Measurements from ENCODE around the gene SULT1C2. TPM values are rescaled to one million over a fixed set of nuclear protein-coding genes. Genes with fewer than 3 reads are reported as not detected.

Gene SULT1C2
- total and polyA plus RNA-seq, 8 donors, result 0.63 to 9.1 (median 4.8) TPM

DNA sequence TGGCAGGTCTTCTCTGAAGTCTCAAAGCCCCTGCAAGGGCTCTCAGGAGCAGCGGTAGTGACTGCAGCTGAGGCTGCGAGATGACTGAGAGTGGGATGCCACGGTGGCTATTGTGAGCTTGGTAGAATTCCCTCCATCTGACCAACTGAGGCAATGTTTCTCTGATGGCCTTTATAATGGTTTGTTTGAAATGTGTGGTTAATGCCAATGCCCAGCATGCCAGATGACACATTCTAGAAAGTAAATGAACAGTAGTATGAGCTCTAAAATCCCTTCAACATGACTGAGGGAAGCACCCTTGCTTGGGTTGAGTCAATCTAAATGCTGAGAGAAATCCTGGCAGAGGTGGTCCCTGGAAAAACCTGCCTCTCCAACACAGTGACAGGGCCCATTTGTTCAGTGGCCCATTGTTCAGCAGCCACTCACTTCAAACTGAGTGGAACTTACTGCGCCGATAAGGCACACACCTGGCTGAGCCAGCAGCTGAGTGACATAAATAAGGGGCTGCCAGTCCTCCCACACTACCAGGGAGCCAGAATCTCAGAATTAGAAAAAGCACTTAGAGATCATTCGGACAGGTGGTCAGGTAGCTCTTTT, 31.7 kb downstream of the SULT1C2 start:
- no peaks in the 10 kb centered on the region for H3K36me3 ChIP-seq
- no peak for FAIRE-seq
- H3K4me3 ChIP-seq, result no peak overlapping the region
- WGBS, 2 donors, result 79 to 90% methylated on average over 6 of the region's 6 CpGs
- no peaks in the 10 kb centered on the region for H3K27me3 ChIP-seq
- H3K9me3 ChIP-seq, result no peaks in the 10 kb centered on the region
- intact Hi-C loops (cut with DNase I), result no loop called here
- H3K27ac ChIP-seq, result no peak overlapping the region
- no peak for ATAC-seq
- DNase-seq, result no peak
- H3K4me1 ChIP-seq, result no peaks in the 10 kb centered on the region
- TF ChIP-seq, protein P1, sequence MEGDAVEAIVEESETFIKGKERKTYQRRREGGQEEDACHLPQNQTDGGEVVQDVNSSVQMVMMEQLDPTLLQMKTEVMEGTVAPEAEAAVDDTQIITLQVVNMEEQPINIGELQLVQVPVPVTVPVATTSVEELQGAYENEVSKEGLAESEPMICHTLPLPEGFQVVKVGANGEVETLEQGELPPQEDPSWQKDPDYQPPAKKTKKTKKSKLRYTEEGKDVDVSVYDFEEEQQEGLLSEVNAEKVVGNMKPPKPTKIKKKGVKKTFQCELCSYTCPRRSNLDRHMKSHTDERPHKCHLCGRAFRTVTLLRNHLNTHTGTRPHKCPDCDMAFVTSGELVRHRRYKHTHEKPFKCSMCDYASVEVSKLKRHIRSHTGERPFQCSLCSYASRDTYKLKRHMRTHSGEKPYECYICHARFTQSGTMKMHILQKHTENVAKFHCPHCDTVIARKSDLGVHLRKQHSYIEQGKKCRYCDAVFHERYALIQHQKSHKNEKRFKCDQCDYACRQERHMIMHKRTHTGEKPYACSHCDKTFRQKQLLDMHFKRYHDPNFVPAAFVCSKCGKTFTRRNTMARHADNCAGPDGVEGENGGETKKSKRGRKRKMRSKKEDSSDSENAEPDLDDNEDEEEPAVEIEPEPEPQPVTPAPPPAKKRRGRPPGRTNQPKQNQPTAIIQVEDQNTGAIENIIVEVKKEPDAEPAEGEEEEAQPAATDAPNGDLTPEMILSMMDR (IDR thresholded peaks at IDR 0.05), result no peak

DNA sequence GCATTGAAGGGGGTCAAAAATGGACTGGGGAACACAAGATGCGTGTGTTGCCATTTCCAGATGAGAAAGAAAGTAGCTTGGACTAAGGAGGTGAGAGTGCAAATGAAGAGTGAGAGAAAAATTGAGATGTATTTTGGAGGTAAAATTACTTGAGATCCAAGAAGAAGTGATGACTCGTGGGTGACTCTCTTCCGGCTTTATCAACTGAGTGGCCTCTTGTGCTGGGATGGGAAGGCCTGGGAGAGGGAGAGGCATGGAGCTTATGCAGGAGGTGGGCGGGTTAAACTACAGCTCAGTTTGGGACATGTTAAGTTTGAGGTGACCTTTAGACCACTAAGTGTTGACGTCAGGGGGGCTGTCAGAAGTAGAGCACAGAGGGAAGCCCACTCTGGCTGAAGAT, 34.9 kb downstream of the SULT1C2 start:
- H3K9me3 ChIP-seq, result no peaks in the 10 kb centered on the region
- intact Hi-C loops (cut with DNase I), result no loop called here
- no peak overlapping the region for H3K4me3 ChIP-seq
- no peak overlapping the region for H3K27ac ChIP-seq
- DNase-seq (no peak), ATAC-seq (no peak), FAIRE-seq (no peak)
- H3K27me3 ChIP-seq, result no peaks in the 10 kb centered on the region
- no peaks in the 10 kb centered on the region for H3K36me3 ChIP-seq
- TF ChIP-seq, protein P1 (IDR thresholded peaks at IDR 0.05), result no peak
- 78 to 85% methylated on average over 5 of the region's 5 CpGs for WGBS, 2 donors
- H3K4me1 ChIP-seq, result no peaks in the 10 kb centered on the region

DNA sequence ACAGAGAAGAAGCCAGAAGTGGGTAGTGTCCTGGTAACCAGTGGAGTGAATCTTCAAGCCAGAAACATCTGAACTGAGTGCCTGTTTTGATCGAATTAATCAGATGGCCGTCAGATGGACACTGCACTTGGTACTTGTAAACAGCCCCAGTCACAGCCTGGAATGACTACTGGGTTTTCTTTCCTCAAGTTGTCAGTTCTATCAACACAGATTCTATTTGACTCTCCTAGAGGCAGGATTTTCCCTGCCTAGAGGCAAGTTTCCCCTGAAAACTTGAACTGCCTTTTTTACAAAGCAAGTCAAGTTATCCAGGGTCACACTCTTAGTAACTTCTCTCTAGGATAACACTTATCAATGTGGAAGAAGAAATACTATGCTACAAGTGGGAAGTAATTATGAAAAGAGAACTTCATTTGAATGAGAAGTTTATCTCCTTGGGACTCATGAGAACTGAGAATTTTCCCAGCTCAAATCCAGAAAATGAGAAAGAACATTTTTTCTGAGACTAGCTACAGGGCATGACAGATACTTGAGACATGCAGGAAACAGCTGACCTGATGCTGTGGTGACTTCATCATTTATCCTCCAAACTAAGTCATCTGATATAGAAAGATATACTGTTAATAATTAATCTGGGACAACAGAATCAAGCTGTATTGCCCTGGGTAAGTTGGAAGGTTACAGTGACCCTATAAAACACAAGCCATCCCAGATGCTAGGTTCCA, 36.0 kb downstream of the SULT1C2 start:
- intact Hi-C loops (cut with DNase I), result no loop called here
- Histone ChIP-seq H3K4me3 (no peak overlapping the region), H3K4me1 (no peaks in the 10 kb centered on the region), H3K36me3 (no peaks in the 10 kb centered on the region), H3K27me3 (no peaks in the 10 kb centered on the region), H3K27ac (no peak overlapping the region), H3K9me3 (no peaks in the 10 kb centered on the region)
- 58 to 73% methylated on average over 2 of the region's 2 CpGs for WGBS, 2 donors
- no peak for FAIRE-seq
- no peak for ATAC-seq
- no peak for DNase-seq
- TF ChIP-seq, protein P1 (IDR thresholded peaks at IDR 0.05), result no peak

DNA sequence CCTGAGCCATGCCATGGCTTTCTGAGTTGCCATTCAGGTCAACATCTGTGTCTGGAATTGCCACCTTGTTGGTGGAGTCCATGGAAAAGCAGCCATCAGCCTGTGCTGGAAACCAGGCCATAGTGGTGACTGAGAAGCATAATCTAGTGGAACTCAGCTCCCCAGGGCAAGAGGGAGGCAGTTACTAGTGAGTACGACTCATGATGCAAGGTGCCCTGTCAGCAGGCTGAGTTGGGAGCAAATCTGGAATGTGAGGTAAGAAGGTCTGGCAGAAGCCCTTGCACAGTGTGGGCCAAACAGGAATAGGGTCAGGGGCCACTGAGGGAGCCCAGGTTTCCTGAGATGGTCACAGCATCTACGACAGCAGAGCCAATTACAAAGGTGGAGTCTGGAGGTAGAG, 37.1 kb downstream of the SULT1C2 start:
- Histone ChIP-seq H3K27me3 (no peaks in the 10 kb centered on the region), H3K4me3 (no peak overlapping the region), H3K36me3 (no peaks in the 10 kb centered on the region), H3K9me3 (no peaks in the 10 kb centered on the region), H3K27ac (no peak overlapping the region), H3K4me1 (no peaks in the 10 kb centered on the region)
- WGBS, 2 donors, result 72 to 83% methylated on average over 2 of the region's 2 CpGs
- FAIRE-seq, result no peak
- intact Hi-C loops (cut with DNase I), result no loop called here
- TF ChIP-seq, protein P1 (IDR thresholded peaks at IDR 0.05), result no peak
- ATAC-seq, result no peak
- no peak for DNase-seq

DNA sequence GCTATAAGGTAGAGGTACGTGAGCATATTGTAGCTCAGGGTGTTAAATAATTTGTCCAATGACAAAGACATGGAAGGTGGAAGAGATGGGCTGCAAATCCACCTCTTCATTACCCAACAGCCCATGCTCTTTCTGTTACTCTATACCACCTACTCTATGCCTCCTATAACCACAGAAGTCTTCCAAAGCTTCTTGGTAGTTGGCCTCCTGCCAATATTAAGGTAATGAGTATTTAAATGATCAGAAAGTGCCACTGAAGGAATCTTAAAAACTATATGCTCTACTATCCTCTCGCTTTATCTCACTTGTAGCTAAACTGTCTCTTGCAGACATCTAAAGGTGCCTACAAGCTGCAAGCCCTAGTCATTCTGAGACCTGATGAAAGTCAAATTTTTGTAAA, 41.1 kb downstream of the SULT1C2 start:
- Histone ChIP-seq H3K9me3 (no peaks in the 10 kb centered on the region), H3K4me1 (no peaks in the 10 kb centered on the region), H3K27ac (no peak overlapping the region), H3K4me3 (no peak overlapping the region), H3K36me3 (no peaks in the 10 kb centered on the region), H3K27me3 (no peaks in the 10 kb centered on the region)
- ATAC-seq (no peak), DNase-seq (no peak), FAIRE-seq (no peak)
- TF ChIP-seq, protein P1 (IDR thresholded peaks at IDR 0.05), result no peak
- 83 to 92% methylated on average over 2 of the region's 2 CpGs for WGBS, 2 donors
- intact Hi-C loops (cut with DNase I), result no loop called here
